Kidney (tissue), 14 donors: Measurements from ENCODE around the gene GATAD2B. TPM values are rescaled to one million over a fixed set of nuclear protein-coding genes. Genes with fewer than 3 reads are reported as not detected.

ENCODE experiments used
- DNase-seq, 5 donors: peaks; one replicate each; pipeline ENCODE4 v3.0.0-alpha.2; 2013 to 2020
- FAIRE-seq: peaks from 2 replicates; lab custom pipeline; 2012; peaks lifted over from hg19 to GRCh38; lab: Jason Lieb, UNC
- H3K27ac ChIP-seq, 2 donors: one replicate each; pipeline ENCODE4 v1.7.0; 2013; ENCODE audit warnings: low read depth in 2 of 2, low read length in 2 of 2, inconsistent platforms in 1 of 2
- H3K27me3 ChIP-seq: one replicate; pipeline ENCODE4 v1.7.1; 2013; ENCODE audit warnings: low read length, inconsistent platforms; ENCODE audit not compliant: control insufficient read depth, insufficient read depth
- H3K36me3 ChIP-seq, 3 donors: one replicate each; pipeline versions ENCODE4 v1.7.0 to v1.7.1; 2013; ENCODE audit warnings: low read length in 3 of 3, control low read depth in 1 of 3, inconsistent platforms in 1 of 3; ENCODE audit not compliant: insufficient read depth in 3 of 3, control insufficient read depth in 2 of 3
- H3K4me1 ChIP-seq, 3 donors: one replicate each; pipeline versions ENCODE4 v1.7.0 to v1.7.1; 2013; ENCODE audit warnings: low read length in 3 of 3, inconsistent platforms in 1 of 3, low read depth in 1 of 3; ENCODE audit not compliant: control insufficient read depth in 2 of 3, insufficient read depth in 2 of 3
- H3K4me3 ChIP-seq, 3 donors: one replicate each; pipeline versions ENCODE4 v1.7.0 to v1.8.1; 2013; ENCODE audit warnings: low read length in 3 of 3, control low read depth in 1 of 3, inconsistent platforms in 1 of 3
- H3K9ac ChIP-seq, 3 donors: one replicate each; pipeline versions ENCODE4 v1.7.0 to v1.7.1; 2013; ENCODE audit warnings: low read length in 3 of 3, control low read depth in 1 of 3, inconsistent platforms in 1 of 3
- H3K9me3 ChIP-seq, 3 donors: one replicate each; pipeline versions ENCODE4 v1.7.0 to v1.7.1; 2013; ENCODE audit warnings: low read length in 3 of 3, control low read depth in 1 of 3, inconsistent platforms in 1 of 3; ENCODE audit not compliant: control insufficient read depth in 2 of 3, insufficient read depth in 1 of 3
- CTCF ChIP-seq: IDR thresholded peaks from 3 replicates; pipeline ENCODE4 v1.5.1; 2012; ENCODE audit warnings: mild to moderate bottlenecking, moderate library complexity, borderline replicate concordance; ENCODE audit not compliant: insufficient read depth; ENCODE audit errors: extremely low read depth
- intact Hi-C: fragments of 100-400 bp; cut with DNase I; formaldehyde crosslinking; loops from one replicate; pipeline ENCODE4 v1.11.1; 2022
- polyA plus RNA-seq: library from polyadenylated mRNA; stranded (reverse); fragments of 350-450 nt; fragmentation: Illumina TruSeq; extraction: RNeasy Lipid Tissue Mini Kit (QIAGEN cat#74804); gene quantifications from one replicate; pipeline ENCODE4 v1.2.3, GENCODE V29; 2014; ENCODE audit warnings: low read depth, low replicate concordance; ENCODE audit not compliant: insufficient read depth
- total RNA-seq: library from RNA; stranded (reverse); fragmentation: NEBNext Ultra II Directional; extraction: Animal tissue kit (Norgen Biotek cat#: 25700); gene quantifications from one replicate; pipeline ENCODE4 v1.2.1, GENCODE V29; 2021
- donor health status: control.
- donor health status: control.
- donor health status: control.
- donor health status: control.
- donor health status: control.
- donor health status: DM: yes; HTN: yes; CAD: no.
- donor health status: Normal renal cell carcinoma (clear cell type).

Gene GATAD2B
- total and polyA plus RNA-seq, 2 donors from 2014 or later = 3.6 to 49.0 TPM

- TF ChIP-seq CTCF = no peak
- DNase-seq = no peak
- no peaks in the 10 kb centered on the region for H3K4me1 ChIP-seq
- FAIRE-seq = no peak
- H3K36me3 ChIP-seq = no peaks in the 10 kb centered on the region
- no peaks in the 10 kb centered on the region for H3K27me3 ChIP-seq
- no peak overlapping the region for H3K4me3 ChIP-seq
- no peak overlapping the region for H3K9ac ChIP-seq
- H3K9me3 ChIP-seq = no peaks in the 10 kb centered on the region
- intact Hi-C loops = no loop called here
- no peak overlapping the region for H3K27ac ChIP-seq
These were observed 53.3 kb downstream of the GATAD2B start for GRCh38 chr1:153869486-153869885.

GRCh38 chr1:153866045-153866850 is 56.5 kb downstream of the GATAD2B start:
- Histone ChIP-seq H3K27ac (no peak overlapping the region), H3K27me3 (no peaks in the 10 kb centered on the region), H3K9ac (no peak overlapping the region), H3K36me3 (no peaks in the 10 kb centered on the region), H3K4me1 (no peaks in the 10 kb centered on the region), H3K9me3 (no peaks in the 10 kb centered on the region), H3K4me3 (no peak overlapping the region)
- no peak for DNase-seq
- intact Hi-C loops = no loop called here
- TF ChIP-seq CTCF = no peak
- no peak for FAIRE-seq

GRCh38 chr1:153860285-153860684 is 62.5 kb downstream of the GATAD2B start:
- Histone ChIP-seq H3K27me3 (no peaks in the 10 kb centered on the region), H3K36me3 (peaks cover 0 to 2% (median 2%) of the 10 kb centered on the region in 3 donors), H3K4me1 (no peaks in the 10 kb centered on the region), H3K27ac (no peak overlapping the region), H3K9me3 (no peaks in the 10 kb centered on the region), H3K4me3 (no peak overlapping the region), H3K9ac (no peak overlapping the region)
- TF ChIP-seq CTCF = no peak
- FAIRE-seq = no peak
- no peak for DNase-seq
- intact Hi-C loops = no loop called here

- no peak overlapping the region for H3K27ac ChIP-seq
- DNase-seq = no peak
- TF ChIP-seq CTCF = no peak
- H3K4me3 ChIP-seq = no peak overlapping the region
- no peak for FAIRE-seq
- H3K27me3 ChIP-seq = no peaks in the 10 kb centered on the region
- intact Hi-C loops = no loop called here
- no peaks in the 10 kb centered on the region for H3K4me1 ChIP-seq
- H3K9me3 ChIP-seq = no peaks in the 10 kb centered on the region
- H3K36me3 ChIP-seq = peaks cover 2 to 7% (median 5%) of the 10 kb centered on the region in 3 donors
- no peak overlapping the region for H3K9ac ChIP-seq
These were observed 65.3 kb downstream of the GATAD2B start for GRCh38 chr1:153857505-153857904.
